Transverse colon (tissue), 4 donors: Measurements from ENCODE around the gene TMEM234. TPM values are rescaled to one million over a fixed set of nuclear protein-coding genes. Genes with fewer than 3 reads are reported as not detected.

Source experiments
- DNase-seq: peaks from one replicate; pipeline ENCODE4 v3.0.0-alpha.2; 2019
- H3K27ac ChIP-seq, 4 donors: fragments of 200-600 bp; sonication (generic); 2 replicates each; pipeline ENCODE4 v1.5.1; 2016 to 2018; ENCODE audit warnings: inconsistent platforms in 4 of 4
- H3K27me3 ChIP-seq: fragments of 200-600 bp; sonication (generic); 2 replicates; pipeline ENCODE4 v1.5.1; 2017; ENCODE audit warnings: inconsistent platforms
- H3K36me3 ChIP-seq, 4 donors: fragments of 200-600 bp; sonication (generic); 2 replicates each; pipeline ENCODE4 v1.5.1; 2017 to 2019; ENCODE audit warnings: inconsistent platforms in 4 of 4
- H3K4me1 ChIP-seq, 4 donors: fragments of 200-600 bp; sonication (generic); 2 replicates each; pipeline ENCODE4 v1.5.1; 2017 to 2020; ENCODE audit warnings: inconsistent platforms in 4 of 4
- H3K4me3 ChIP-seq, 4 donors: fragments of 200-600 bp; sonication (generic); 1 replicate in 1 of 4; 2 replicates in 3 of 4; pipeline versions ENCODE4 v1.5.1 to v1.6.1; 2017 to 2019; ENCODE audit warnings: inconsistent platforms in 4 of 4
- H3K9me3 ChIP-seq, 2 donors: fragments of 200-600 bp; sonication (generic); 2 replicates each; pipeline ENCODE4 v1.5.1; 2017 to 2019; ENCODE audit warnings: inconsistent platforms in 2 of 2
- CTCF ChIP-seq, 5 experiments: fragments of 200-600 bp in 3 of 5; fragments of 450-650 bp in 2 of 5; sonication (generic) in 3 of 5; IDR thresholded peaks; 1 replicate in 2 of 5; 2 replicates in 3 of 5; pipeline ENCODE4 v1.5.1; 2016 to 2017; ENCODE audit warnings: antibody characterized with exemption in 5 of 5, inconsistent platforms in 3 of 5, mild to moderate bottlenecking in 2 of 5, moderate library complexity in 1 of 5
- EP300 ChIP-seq: sonication (generic); formaldehyde crosslinking; IDR thresholded peaks from one replicate; pipeline ENCODE4 v1.6.1; 2017; ENCODE audit warnings: antibody characterized with exemption, low read depth
- POLR2A ChIP-seq: fragments of 450-650 bp; IDR thresholded peaks from one replicate; pipeline ENCODE4 v1.6.1; 2016; ENCODE audit warnings: antibody characterized with exemption, mild to moderate bottlenecking, moderate library complexity
- POLR2AphosphoS5 ChIP-seq, 3 donors: sonication (generic); formaldehyde crosslinking; IDR thresholded peaks; one replicate each; pipeline ENCODE4 v1.6.1; 2016; ENCODE audit warnings: antibody characterized with exemption in 3 of 3
- WGBS, 2 donors: methylation state at CpG; one replicate each; pipeline ENCODE4 v1.1.5; 2018; ENCODE audit warnings: low coverage in 1 of 2; 5-methylcytosine and 5-hydroxymethylcytosine counted together
- in situ Hi-C, 4 donors: fragments of 200-750 bp; cut with MboI; loops; one replicate each; pipeline versions ENCODE4 v1.15.0 to v1.15.1; 2017; ENCODE audit warnings: low sequenced_read_pairs in 3 of 4, low pct_ligation_motif_present in 1 of 4, low pct_unique_long_range_greater_than_20kb in 1 of 4
- intact Hi-C: fragments of 100-400 bp; cut with DNase I; formaldehyde crosslinking; loops from one replicate; pipeline ENCODE4 v1.15.1; 2023; ENCODE audit warnings: low total_unique reads
- total RNA-seq, 4 donors: library from RNA; depleted of rRNA; stranded (reverse); fragments of >200 nt; gene quantifications; one replicate each; pipeline ENCODE4 v1.1.0, GENCODE V29; 2016

TMEM234 gene
- total RNA-seq, 4 donors from 2014 or later, result 16.5 to 166 (median 22.7) TPM

GRCh38 chr1:32208469-32208868 is 13.7 kb downstream of the TMEM234 start:
- peak overlapping the region; percentile 42 to 77 (median 69) for H3K27ac ChIP-seq
- no peak overlapping the region for H3K4me3 ChIP-seq
- in situ Hi-C loops (loop anchor here in 1 of 4 donors (25.0 kb wide), 1 partner anchor 179 kb away; the partner anchor contains the start of gene BSDC1), intact Hi-C loops (no loop called here)
- H3K27me3 ChIP-seq, result no peaks in the 10 kb centered on the region
- WGBS, 2 donors, result 61 to 62% methylated on average over 5 to 6 of the region's 6 CpGs
- H3K4me1 ChIP-seq, result peaks cover 14 to 34% (median 26%) of the 10 kb centered on the region in 4 donors
- no peak for DNase-seq
- TF ChIP-seq CTCF (IDR thresholded peaks at IDR 0.05) (no peak), POLR2AphosphoS5 (IDR thresholded peaks at IDR 0.05) (no peak), POLR2A (no peak), EP300 (no peak)
- no peaks in the 10 kb centered on the region for H3K36me3 ChIP-seq
- no peaks in the 10 kb centered on the region for H3K9me3 ChIP-seq

- peak within 1 kb of the TSS; percentile 42 to 75 (median 65) for H3K27ac ChIP-seq
- in situ Hi-C loops (loop anchor here in 1 of 4 donors (25.0 kb wide), 1 partner anchor 182 kb away; the partner anchor contains the start of gene BSDC1), intact Hi-C loops (no loop called here)
- TF ChIP-seq POLR2A (peak; percentile 76), EP300 (no peak), POLR2AphosphoS5 (IDR thresholded peaks at IDR 0.05) (peak; percentile 80 to 91 (median 80)), CTCF (IDR thresholded peaks at IDR 0.05) (no peak)
- peak; percentile 90 for DNase-seq
- H3K4me3 ChIP-seq, result peak within 1 kb of the TSS; percentile 45 to 70 (median 58)
- 2% methylated on average over 75 of the region's 77 CpGs; no CpG with 5 or more reads in 1 of the 2 donors for WGBS, 2 donors
- H3K9me3 ChIP-seq, result no peaks in the 10 kb centered on the region
- peaks cover 22 to 47% (median 39%) of the 10 kb centered on the region in 4 donors for H3K4me1 ChIP-seq
- no peaks in the 10 kb centered on the region for H3K36me3 ChIP-seq
- no peaks in the 10 kb centered on the region for H3K27me3 ChIP-seq
Observed at GRCh38 chr1:32205401-32206370, 16.5 kb downstream of the TMEM234 start, which contains the start of gene IQCC. TSS of gene IQCC (plus strand) at chr1:32205671. CDS start at chr1:32205682, 11 bp downstream.

- WGBS, 2 donors, result 35% methylated on average over 26 of the region's 26 CpGs; no CpG with 5 or more reads in 1 of the 2 donors
- H3K36me3 ChIP-seq, result no peaks in the 10 kb centered on the region
- H3K9me3 ChIP-seq, result no peaks in the 10 kb centered on the region
- H3K27ac ChIP-seq, result peak overlapping the region; percentile 42 to 75 (median 65)
- no peak for TF ChIP-seq POLR2AphosphoS5 (IDR thresholded peaks at IDR 0.05)
- no peak for TF ChIP-seq CTCF (IDR thresholded peaks at IDR 0.05)
- no peak for TF ChIP-seq EP300
- TF ChIP-seq POLR2A, result no peak
- H3K4me3 ChIP-seq, result peak overlapping the region; percentile 45 to 70 (median 58)
- DNase-seq, result peak; percentile 21
- H3K27me3 ChIP-seq, result no peaks in the 10 kb centered on the region
- intact Hi-C loops (no loop called here), in situ Hi-C loops (loop anchor here in 1 of 4 donors (25.0 kb wide), 1 partner anchor 182 kb away; the partner anchor contains the start of gene BSDC1)
- peaks cover 22 to 53% (median 42%) of the 10 kb centered on the region in 4 donors for H3K4me1 ChIP-seq
Observed at GRCh38 chr1:32204943-32205361, 17.2 kb downstream of the TMEM234 start.
